OCI-LY3 (cell line): ENCODE results near the gene SIPA1L2.

ENCODE experiments used
- CTCF ChIP-seq: fragments of 200-600, 300-600 bp; sonication (generic); IDR thresholded peaks from 2 replicates; pipeline ENCODE4 v1.5.1; 2014; ENCODE audit warnings: antibody characterized with exemption, low read length, low read depth
- EZH2phosphoT487 ChIP-seq: fragments of 200-600 bp; shearing (Covaris generic); IDR thresholded peaks from 2 replicates; pipeline ENCODE4 v1.6.1; 2018; ENCODE audit warnings: antibody characterized with exemption, mixed run types, low read depth

GRCh38 chr1:232602622-232603021 lies 27.3 kb downstream of the SIPA1L2 start:
- TF ChIP-seq CTCF (no peak), EZH2phosphoT487 (no peak)
